Dermis microvascular lymphatic vessel endothelial cell (primary cell): ENCODE results near the gene ABCF3. TPM values are rescaled to one million over a fixed set of nuclear protein-coding genes. Genes with fewer than 3 reads are reported as not detected.
"Not testable (repeated sequence)": the region's sequence is repeated elsewhere in the genome, so short reads cannot be mapped to it uniquely, and the experiment has no call there.

Experiments used
- DNase-seq, 2 donors: peaks; one replicate each; pipeline versions ENCODE4 v3.0.0 to v3.0.0-alpha.2; 2010; ENCODE audit warnings: low read depth in 2 of 2
- total RNA-seq: library from RNA; depleted of rRNA; stranded (reverse); fragments of >200 nt; gene quantifications from 2 replicates; pipeline ENCODE4 v1.2.1, GENCODE V29; 2014

Gene ABCF3, protein sequence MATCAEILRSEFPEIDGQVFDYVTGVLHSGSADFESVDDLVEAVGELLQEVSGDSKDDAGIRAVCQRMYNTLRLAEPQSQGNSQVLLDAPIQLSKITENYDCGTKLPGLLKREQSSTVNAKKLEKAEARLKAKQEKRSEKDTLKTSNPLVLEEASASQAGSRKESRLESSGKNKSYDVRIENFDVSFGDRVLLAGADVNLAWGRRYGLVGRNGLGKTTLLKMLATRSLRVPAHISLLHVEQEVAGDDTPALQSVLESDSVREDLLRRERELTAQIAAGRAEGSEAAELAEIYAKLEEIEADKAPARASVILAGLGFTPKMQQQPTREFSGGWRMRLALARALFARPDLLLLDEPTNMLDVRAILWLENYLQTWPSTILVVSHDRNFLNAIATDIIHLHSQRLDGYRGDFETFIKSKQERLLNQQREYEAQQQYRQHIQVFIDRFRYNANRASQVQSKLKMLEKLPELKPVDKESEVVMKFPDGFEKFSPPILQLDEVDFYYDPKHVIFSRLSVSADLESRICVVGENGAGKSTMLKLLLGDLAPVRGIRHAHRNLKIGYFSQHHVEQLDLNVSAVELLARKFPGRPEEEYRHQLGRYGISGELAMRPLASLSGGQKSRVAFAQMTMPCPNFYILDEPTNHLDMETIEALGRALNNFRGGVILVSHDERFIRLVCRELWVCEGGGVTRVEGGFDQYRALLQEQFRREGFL
- 45.7 and 73.1 TPM in 2 replicates for total RNA-seq

DNA sequence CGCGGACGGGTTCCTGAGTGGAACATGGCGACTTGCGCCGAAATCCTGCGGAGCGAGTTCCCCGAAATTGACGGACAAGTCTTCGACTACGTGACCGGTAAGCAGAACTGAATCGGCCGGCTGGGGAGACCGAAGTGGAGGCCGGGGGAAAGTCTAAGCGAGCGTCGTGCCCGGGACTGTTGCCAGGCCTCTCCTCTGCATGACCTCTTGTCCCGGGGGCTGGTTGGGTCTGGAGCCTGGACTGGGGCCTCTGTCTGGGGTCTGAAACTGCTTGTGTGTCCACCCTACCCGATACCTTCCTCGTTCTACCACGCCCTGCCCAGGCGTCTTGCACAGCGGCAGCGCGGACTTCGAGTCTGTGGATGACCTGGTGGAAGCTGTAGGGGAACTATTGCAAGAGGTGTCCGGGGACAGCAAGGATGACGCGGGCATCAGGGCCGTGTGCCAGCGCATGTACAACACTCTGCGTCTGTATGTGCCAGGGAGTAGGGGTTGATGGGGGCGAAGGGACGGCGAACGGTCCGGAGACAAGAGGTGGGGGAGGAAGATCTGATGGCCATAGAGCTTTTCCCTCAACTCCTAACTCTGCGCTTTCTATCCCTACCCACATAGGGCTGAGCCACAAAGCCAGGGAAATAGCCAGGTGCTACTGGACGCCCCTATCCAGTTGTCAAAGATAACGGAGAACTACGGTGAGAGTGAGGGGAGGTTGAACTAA, at the start of gene ABCF3:
TSS of gene ABCF3 (plus strand) at position 16 of the 718 bp plus-strand sequence. CDS start at position 25, 9 bp downstream.
- DNase-seq: peak in 1 of 2 donors; percentile 56

DNA sequence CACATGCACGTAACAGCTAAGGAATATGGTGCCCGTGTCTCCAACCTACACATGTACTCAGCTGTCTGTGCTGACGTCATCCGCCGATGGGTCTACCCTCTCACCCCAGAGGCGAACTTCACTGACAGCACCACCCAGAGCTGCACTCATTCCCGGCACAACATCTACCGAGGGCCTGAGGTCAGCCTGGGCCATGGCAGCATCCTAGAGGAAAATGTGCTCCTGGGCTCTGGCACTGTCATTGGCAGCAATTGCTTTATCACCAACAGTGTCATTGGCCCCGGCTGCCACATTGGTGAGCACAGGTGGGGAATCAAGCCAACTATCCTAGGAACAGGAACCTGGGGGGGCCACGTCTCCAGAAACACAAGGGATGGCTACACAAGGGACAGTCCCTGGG, 45.6 kb upstream of the ABCF3 start:
- no peak for DNase-seq

- no peak for DNase-seq
Observed at GRCh38 chr3:184142199-184142598, 43.8 kb upstream of the ABCF3 start.

GRCh38 chr3:184143327-184143726, 42.7 kb upstream of the ABCF3 start:
- no peak for DNase-seq

DNA sequence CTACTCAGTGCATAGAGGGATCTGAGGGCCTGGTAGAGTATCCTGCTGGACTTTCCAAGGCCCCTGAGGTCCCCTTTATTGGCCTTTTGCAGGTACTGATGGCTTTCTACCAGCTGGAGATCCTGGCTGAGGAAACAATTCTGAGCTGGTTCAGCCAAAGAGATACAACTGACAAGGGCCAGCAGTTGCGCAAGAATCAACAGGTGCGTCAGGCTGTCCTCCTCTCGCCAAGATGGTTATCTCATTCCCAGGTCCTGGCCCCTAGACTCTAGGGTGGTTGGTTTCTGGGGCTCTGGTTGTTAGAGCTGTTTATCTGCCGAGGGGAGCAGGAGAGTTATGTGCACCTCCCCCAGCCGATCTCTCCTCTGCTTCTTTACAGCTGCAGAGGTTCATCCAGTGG, 41.5 kb upstream of the ABCF3 start:
- DNase-seq: no peak

DNA sequence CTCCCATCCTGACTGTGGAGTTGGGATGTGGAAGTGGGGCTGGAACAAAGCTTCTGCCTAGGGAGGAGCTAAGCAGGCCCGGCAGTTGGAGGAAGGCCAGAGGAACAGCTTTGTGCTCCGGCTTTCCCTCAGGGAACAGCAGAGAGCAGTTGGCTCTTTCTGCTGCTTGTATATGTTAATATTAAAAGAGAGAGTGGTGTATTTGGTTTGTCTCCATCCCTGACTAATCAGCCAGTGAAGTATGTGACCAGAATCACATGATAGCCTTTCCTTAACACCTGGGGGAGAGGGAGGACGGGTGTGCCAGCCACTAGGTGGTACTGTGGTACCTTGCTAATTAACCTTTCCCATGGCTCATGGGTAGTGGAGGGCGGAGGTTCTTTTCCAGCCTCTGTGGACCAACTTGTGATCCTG, 40.9 kb upstream of the ABCF3 start:
- peak; percentile 43 to 71 for DNase-seq

- DNase-seq: no peak
Observed at GRCh38 chr3:184145751-184146270, 40.2 kb upstream of the ABCF3 start.

DNA sequence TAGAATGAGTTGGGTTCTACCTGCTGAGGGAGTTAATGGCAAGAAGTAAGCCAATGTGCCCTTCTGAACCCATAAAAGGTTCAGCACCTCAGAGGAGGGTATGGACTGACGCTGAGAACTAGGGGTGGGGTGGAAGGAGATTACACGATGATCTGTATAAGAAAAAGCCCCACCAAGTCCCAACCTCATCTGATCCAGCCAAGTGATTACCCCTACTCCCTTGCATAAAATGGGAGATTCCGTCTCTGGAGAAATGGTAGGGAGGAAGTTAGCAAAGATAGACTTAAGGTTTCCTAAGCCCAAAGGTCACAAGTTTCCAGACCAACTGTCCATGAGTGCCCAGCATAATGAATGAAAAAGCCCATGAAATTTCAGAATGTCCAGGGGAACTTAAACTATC, 37.9 kb upstream of the ABCF3 start:
- DNase-seq: no peak

DNA sequence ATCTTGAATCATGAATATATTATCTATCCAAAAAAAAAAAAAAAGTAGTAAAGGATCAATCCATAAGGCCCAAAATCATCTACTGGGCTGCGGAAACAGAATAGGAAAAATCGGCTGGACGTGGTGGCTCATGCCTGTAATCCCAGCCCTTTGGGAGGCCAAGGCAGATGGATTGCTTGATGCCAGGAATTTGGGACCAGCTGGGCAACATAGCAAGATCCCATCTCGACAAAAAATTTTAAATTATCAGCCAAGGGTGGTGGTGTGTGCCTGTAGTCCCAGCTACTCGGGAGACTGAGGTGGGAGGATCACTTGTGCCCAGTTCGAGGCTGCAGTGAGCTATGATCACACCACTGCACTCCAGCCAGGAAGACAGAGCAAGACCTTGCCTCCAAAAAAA, 36.9 kb upstream of the ABCF3 start:
- DNase-seq: no peak

DNA sequence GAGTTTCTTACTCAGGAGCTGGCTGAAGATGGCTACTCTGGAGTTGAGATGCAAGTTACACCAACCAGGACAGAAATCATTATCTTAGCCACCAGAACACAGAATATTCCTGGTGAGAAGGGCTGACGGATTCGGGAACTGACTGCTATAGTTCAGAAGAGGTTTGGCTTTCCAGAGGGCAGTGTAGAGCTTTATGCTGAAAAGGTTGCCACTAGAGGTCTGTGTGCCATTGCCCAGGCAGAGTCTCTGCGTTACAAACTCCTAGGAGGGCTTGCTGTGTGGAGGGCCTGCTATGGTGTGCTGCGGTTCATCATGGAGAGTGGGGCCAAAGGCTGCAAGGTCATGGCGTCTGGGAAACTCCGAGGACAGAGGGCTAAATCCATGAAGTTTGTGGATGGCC, 36.2 kb upstream of the ABCF3 start:
- DNase-seq: peak in 1 of 2 donors; percentile 44

GRCh38 chr3:184154885-184155643, 30.9 kb upstream of the ABCF3 start, which contains the start of gene DVL3:
Gene DVL3, plus strand, starts transcription at chr3:184155377. Its CDS starts 259 bp downstream, at chr3:184155636.
- peak in 1 of 2 donors; percentile 69 for DNase-seq

DNA sequence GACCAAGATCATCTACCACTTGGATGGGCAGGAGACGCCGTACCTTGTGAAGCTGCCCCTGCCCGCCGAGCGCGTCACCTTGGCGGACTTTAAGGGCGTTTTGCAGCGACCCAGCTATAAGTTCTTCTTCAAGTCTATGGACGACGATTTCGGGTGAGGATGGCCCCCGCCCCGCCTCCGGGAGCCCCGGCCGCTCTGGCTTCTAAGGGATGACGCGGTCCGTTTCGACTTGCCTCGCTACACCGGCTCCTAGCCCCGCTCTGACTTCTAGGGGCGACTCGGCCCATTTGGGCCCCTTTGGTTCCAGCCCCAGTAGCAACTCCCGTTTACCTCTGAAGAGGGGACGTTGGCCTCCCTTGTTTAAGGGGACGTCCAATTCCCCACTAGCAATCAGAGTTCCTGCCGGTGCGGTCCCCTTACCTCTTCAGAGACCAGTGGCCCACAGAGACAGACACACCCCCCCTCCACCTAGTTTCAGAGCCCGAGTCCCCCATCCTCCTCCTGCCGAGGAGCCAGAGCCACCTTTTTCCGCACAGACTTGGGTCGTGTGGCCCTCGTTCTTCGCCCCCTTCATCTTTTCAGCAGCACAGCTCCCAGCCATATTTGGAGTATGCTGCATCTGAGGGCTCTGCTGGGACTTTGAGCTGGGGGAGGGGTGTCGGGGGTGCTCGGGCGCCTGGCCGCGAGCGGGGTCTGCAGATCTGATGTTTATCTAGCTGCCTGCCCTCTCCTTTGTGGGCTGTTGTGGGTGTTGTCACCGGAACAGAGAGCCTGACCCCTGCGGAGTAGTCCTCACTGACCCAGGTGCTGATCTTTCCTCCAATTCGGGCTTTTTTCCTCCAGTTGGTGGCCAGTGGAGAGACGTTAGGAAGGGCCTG, 30.1 kb upstream of the ABCF3 start:
- DNase-seq: peak in 1 of 2 donors; percentile 31

- DNase-seq: peak in 1 of 2 donors; percentile 39
Observed at GRCh38 chr3:184156522-184156955, 29.5 kb upstream of the ABCF3 start.

DNA sequence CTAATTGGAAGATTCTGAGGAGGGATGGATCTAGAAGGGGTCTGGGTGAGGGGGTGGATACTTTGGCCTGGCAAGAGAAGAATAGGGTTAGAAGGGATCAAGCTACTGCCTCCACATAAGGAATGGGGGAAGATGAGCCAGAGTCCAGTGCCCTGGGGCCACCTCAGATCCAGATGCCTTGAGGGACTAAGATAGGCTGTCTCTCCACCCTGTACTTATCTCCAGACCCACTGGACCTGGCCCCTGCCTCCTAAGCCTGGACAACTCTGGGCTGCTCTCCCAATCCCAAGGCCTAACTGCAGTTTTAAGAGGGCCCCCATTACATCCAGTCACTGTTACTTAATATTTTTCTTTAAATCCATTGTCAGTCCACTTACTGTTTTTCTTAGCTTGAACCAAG, 28.8 kb upstream of the ABCF3 start:
- DNase-seq: no peak

DNA sequence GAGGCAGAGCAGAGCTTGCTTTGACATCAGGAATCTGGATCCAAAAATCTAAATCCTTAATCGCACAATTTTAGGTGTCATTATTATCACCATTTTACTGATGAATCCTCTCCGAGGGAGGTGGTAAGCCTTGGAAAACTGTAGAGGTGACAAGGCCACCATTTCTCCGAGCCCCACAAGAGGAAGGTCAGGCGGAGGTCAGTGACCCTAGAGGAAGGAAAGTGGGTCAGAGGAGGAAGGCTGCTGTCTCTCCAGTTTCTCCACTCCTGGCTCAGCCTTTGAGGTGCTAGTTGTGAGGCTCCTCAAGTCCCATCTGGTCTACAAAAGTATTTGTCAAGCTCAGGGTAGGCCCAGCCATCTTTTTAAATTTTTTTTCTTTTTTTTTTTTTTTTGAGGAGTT, 27.6 kb upstream of the ABCF3 start:
- no peak for DNase-seq

DNA sequence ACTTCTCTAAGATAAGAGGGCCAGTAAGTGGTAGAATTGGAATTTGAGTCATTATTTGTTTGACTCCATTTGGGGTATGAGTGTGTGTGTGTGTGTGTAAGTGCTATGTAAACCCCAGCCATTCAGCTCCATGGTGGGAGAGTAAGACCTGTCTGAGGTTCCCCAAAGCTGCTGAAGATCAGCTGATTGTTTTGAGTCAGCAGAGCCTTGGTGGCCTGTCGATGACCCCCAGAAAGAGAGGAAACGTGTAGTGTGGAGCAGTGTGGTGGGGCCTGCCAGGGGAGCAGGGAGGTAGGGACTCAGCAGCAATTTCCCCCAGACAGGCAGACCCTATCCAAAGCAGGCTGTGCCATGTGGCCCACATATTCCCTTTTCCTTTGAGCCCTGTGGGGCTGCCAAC, 25.5 kb upstream of the ABCF3 start:
- peak in 1 of 2 donors; percentile 25 for DNase-seq

GRCh38 chr3:184162571-184163070, 23.4 kb upstream of the ABCF3 start:
- not testable (repeated sequence) for DNase-seq

DNA sequence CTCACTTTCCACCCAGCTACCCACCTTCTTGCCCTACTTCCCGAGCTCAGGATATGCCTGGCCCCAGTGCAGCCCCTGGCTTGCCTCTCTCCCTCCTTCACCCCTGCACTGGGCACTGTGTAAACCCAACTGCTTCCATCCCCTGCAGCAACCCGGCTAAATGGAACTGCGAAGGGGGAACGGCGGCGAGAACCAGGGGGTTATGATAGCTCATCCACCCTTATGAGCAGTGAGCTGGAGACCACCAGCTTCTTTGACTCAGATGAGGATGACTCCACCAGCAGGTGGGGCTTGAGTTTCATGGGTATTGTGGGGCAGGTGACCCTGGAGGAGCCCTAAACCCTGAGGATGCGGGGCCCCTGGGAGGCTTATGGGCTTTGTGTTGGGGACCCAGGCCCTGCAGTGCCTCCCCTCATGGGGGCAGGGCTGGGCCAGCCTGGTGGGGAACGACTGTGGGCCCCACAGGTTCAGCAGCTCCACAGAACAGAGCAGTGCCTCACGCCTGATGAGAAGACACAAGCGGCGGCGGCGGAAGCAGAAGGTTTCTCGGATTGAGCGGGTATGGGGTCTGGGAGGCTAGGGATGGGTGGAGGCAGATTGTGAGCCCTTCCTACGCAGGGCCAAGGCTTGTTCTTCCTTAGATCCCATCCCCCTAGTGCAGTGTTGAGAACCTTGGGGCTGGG, 21.2 kb upstream of the ABCF3 start:
- DNase-seq: no peak

DNA sequence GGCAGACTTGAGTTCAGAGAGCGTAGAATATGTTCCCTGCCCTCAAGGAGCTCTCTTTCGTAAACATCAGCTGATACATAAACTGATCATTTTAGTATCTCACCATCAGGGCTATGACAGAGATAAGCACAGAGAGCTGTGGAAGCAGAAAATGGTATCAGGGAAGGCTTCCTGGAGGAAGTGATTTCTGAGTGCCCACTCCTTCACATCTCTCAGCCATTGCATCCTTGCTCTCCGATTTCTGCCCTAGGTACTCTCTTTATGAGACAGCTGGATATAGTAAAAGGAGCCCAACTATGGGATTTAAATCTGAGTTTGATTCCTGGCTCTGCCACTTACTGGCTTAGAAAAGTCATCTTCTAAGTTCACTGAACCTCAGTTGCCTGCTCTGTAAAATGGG, 20.5 kb upstream of the ABCF3 start:
- DNase-seq: no peak
